WTC11 (cell line): ENCODE measurements around the gene THSD7B. TPM values are rescaled to one million over a fixed set of nuclear protein-coding genes. Genes with fewer than 3 reads are reported as not detected.

ENCODE experiments used
- ATAC-seq: fragments of 200-7000 bp; cut with Tn5 transposase; 2 replicates; pipeline ENCODE4 v1.10.0; 2021; ENCODE audit warnings: mild to moderate bottlenecking, moderate library complexity
- CTCF ChIA-PET: fragments of 300-600 bp; sonication (Branson Sonifier 250); formaldehyde crosslinking; loops from one replicate; lab custom pipeline; 2021; ENCODE audit warnings: antibody characterized with exemption; lab: Charles Lee
- POLR2A ChIA-PET: fragments of 350-600 bp; sonication (Branson Sonifier 250); formaldehyde crosslinking; loops from one replicate; lab custom pipeline; 2021; ENCODE audit warnings: antibody characterized with exemption; lab: Charles Lee
- DNase-seq: peaks from one replicate; pipeline ENCODE4 v3.0.0; 2021; ENCODE audit warnings: low spot score
- H3K27ac Mint-ChIP-seq: 2 replicates; pipeline ENCODE4 v1.8.0; 2021; ENCODE audit warnings: mixed read lengths
- H3K27me3 Mint-ChIP-seq: 2 replicates; pipeline ENCODE4 v1.8.0; 2021; ENCODE audit warnings: low read depth, mild to moderate bottlenecking, moderate library complexity, mixed read lengths
- H3K36me3 Mint-ChIP-seq: 2 replicates; pipeline ENCODE4 v1.8.0; 2021; ENCODE audit warnings: mixed read lengths
- H3K4me1 Mint-ChIP-seq: 2 replicates; pipeline ENCODE4 v1.8.0; 2022; ENCODE audit warnings: mixed read lengths
- H3K4me3 Mint-ChIP-seq: 2 replicates; pipeline ENCODE4 v1.8.0; 2021; ENCODE audit warnings: mild to moderate bottlenecking, moderate library complexity, mixed read lengths
- H3K9me3 Mint-ChIP-seq: 2 replicates; pipeline ENCODE4 v1.8.0; 2021; ENCODE audit warnings: mixed read lengths
- ATF2 ChIP-seq: sonication (generic); formaldehyde crosslinking; IDR thresholded peaks from 2 replicates; pipeline ENCODE4 v1.8.1; 2022; ENCODE audit warnings: low read depth, missing genetic modification reagents, borderline replicate concordance
- ATF3 ChIP-seq: sonication (generic); formaldehyde crosslinking; conservative IDR thresholded peaks from 2 replicates; pipeline ENCODE4 v1.8.1; 2022; ENCODE audit warnings: mild to moderate bottlenecking, missing genetic modification reagents
- ATF6 ChIP-seq: sonication (generic); formaldehyde crosslinking; IDR thresholded peaks from 2 replicates; pipeline ENCODE4 v1.8.1; 2023; ENCODE audit warnings: mild to moderate bottlenecking, missing genetic modification reagents
- E2F1 ChIP-seq: sonication (generic); formaldehyde crosslinking; IDR thresholded peaks from 2 replicates; pipeline ENCODE4 v1.8.0; 2022; ENCODE audit warnings: mild to moderate bottlenecking, missing genetic modification reagents
- ELF4 ChIP-seq: sonication (generic); formaldehyde crosslinking; IDR thresholded peaks from 2 replicates; pipeline ENCODE4 v1.8.1; 2022; ENCODE audit warnings: low read depth, mild to moderate bottlenecking, moderate library complexity, missing genetic modification reagents
- EMX1 ChIP-seq: fragments of 250-450 bp; sonication (Bioruptor Pico); IDR thresholded peaks from 2 replicates; pipeline ENCODE4 v1.8.0; 2021; ENCODE audit warnings: mild to moderate bottlenecking
- ERG ChIP-seq: fragments of 250-450 bp; sonication (Bioruptor Pico); IDR thresholded peaks from 2 replicates; pipeline ENCODE4 v1.8.0; 2021; ENCODE audit warnings: mild to moderate bottlenecking
- MYBL2 ChIP-seq: sonication (generic); formaldehyde crosslinking; IDR thresholded peaks from 2 replicates; pipeline ENCODE4 v1.8.1; 2023; ENCODE audit warnings: mild to moderate bottlenecking, moderate library complexity, missing genetic modification reagents
- NR2C2 ChIP-seq: sonication (generic); formaldehyde crosslinking; IDR thresholded peaks from 2 replicates; pipeline ENCODE4 v1.8.0; 2022; ENCODE audit warnings: mild to moderate bottlenecking, missing genetic modification reagents
- OVOL2 ChIP-seq: fragments of 250-450 bp; sonication (Bioruptor Pico); IDR thresholded peaks from 2 replicates; pipeline ENCODE4 v1.9.0; 2021; ENCODE audit warnings: mild to moderate bottlenecking, borderline replicate concordance
- PREB ChIP-seq: sonication (generic); formaldehyde crosslinking; IDR thresholded peaks from 2 replicates; pipeline ENCODE4 v1.8.1; 2022; ENCODE audit warnings: mild to moderate bottlenecking, missing genetic modification reagents, moderate library complexity, borderline replicate concordance
- ZMAT4 ChIP-seq: fragments of 250-450 bp; sonication (Bioruptor Pico); IDR thresholded peaks from 2 replicates; pipeline ENCODE4 v1.9.0; 2021; ENCODE audit warnings: mild to moderate bottlenecking
- ZNF263 ChIP-seq: sonication (generic); formaldehyde crosslinking; IDR thresholded peaks from 2 replicates; pipeline ENCODE4 v1.8.1; 2022; ENCODE audit warnings: low read depth, mild to moderate bottlenecking, moderate library complexity, missing genetic modification reagents
- total RNA-seq: library from RNA; stranded (reverse); gene quantifications from 3 replicates; pipeline ENCODE4 v1.2.3, GENCODE V29; 2021

THSD7B gene
- total RNA-seq, 1 experiment from 2014 or later, result 2.9 TPM

DNA sequence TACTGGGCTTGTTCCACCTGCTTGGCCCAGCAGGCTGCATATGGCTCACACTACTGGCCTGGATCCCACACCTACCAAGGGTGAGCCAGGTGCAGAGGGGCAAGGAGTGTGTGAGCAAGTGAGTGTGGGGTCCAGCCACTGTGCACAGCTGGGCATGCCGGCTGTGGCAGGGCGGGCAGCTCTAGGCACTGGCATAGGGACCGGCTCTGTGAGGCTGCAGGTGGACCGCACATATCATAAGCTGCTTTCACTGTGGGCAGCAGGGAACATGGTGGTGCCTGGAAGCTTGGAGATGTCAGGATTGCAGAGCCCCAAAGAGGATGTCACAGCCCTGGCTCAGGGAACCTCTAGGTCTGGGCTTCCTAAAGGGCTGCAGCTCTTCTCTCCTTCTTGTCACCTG lies 154.3 kb downstream of the THSD7B start (continued):
- TF ChIP-seq E2F1 (CRISPR knock-in tag), result no peak
- no peak for TF ChIP-seq ATF6

DNA sequence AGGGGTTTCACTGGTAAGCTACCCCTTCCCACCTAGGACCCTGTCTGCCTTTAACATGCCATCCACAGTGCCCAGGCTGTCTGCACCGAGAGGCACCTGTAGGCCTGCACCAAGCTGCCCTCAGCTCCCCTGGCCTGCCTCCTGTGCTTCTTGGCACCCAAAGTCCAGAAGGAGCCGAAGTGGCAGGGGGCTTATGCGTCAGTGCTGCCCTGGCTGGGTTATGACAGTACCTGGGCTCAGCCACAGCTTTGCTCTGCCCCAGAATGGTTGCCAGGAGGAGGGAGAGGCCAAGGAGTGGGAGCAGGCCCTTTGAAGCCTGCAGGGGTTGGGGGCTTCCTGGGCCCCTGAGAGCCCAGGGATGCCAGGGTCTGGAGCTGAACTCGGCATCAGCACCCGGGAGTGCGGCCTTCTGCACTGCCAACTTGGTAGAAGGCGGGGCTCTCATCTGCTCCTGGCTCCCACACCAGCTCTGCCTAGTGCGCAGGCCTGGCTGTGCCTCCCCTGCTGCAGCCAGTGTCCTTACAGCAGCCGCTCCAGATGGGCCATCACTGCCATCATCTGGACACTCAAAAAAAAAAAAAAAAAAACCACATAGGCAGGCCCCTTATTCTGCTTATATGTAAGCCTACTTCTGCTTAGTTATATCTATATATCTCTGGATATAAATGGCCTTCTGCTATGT lies 155.4 kb downstream of the THSD7B start:
- no peak for TF ChIP-seq NR2C2 (CRISPR knock-in tag)
- TF ChIP-seq ATF2 (CRISPR knock-in tag), result no peak
- no peak for TF ChIP-seq ZMAT4
- TF ChIP-seq OVOL2 (CRISPR knock-in tag), result no peak
- no peak for TF ChIP-seq ZNF263 (CRISPR knock-in tag)
- TF ChIP-seq EMX1 (CRISPR knock-in tag), result no peak
- TF ChIP-seq ATF3 (CRISPR knock-in tag), result no peak
- Mint-ChIP-seq H3K27ac (no peak overlapping the region), H3K36me3 (peaks cover 29% of the 10 kb centered on the region), H3K27me3 (no peaks in the 10 kb centered on the region), H3K4me1 (peaks cover 22% of the 10 kb centered on the region), H3K9me3 (peaks cover 40% of the 10 kb centered on the region), H3K4me3 (no peak overlapping the region)
- ATAC-seq, result peak; percentile 88
- ChIA-PET CTCF (interaction anchor here (0.6 to 1.2 kb wide), 7 partner anchors 29 to 536 kb away, joined by 3 to 4 read pairs (median 3); no protein-coding TSS in a partner anchor), POLR2A (interaction anchor here (0.7 kb wide), 1 partner anchor 149 kb away, joined by 5 read pairs; no protein-coding TSS in a partner anchor)
- DNase-seq, result peak; percentile 22

DNA sequence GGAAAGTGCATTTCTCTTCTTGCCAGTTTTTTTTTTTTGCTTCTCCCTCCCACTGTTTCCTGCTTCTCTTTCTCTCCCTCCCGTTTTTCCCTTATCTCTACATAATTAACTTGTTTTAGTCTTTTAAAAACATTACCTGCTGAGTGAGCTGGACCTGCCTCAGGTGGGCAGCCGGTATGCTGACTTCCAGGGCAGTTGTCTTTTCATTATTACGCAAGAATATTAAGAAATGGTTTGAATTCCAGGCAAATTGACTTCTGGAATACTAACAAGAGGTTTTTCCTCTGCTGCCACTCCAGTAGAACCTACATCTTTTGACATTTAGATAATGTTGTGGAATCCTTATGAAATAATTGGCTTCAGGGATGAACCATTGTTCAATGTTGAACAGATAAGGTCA lies 161.8 kb downstream of the THSD7B start:
- POLR2A ChIA-PET, result no interaction called here
- CTCF ChIA-PET, result no interaction called here
- no peak for TF ChIP-seq ERG
- no peak for TF ChIP-seq PREB (CRISPR knock-in tag)
- TF ChIP-seq MYBL2 (CRISPR knock-in tag), result no peak
- no peak for TF ChIP-seq ELF4 (CRISPR knock-in tag)
- H3K27ac Mint-ChIP-seq, result peak overlapping the region; percentile 77
- peaks cover 28% of the 10 kb centered on the region for H3K9me3 Mint-ChIP-seq
- H3K4me3 Mint-ChIP-seq, result peak overlapping the region; percentile 4
- no peaks in the 10 kb centered on the region for H3K27me3 Mint-ChIP-seq
- DNase-seq (no peak), ATAC-seq (peak; percentile 55)
- peaks cover 15% of the 10 kb centered on the region for H3K36me3 Mint-ChIP-seq
- H3K4me1 Mint-ChIP-seq, result peaks cover 35% of the 10 kb centered on the region
